SK-N-SH treated with all-trans-retinoic acid at 6 μM for 48 hours (cell line): Measurements from ENCODE around the gene DDIT3.

Experiments used
- OSR1 ChIP-seq: fragments of 250-450 bp; sonication (Bioruptor Pico); IDR thresholded peaks from 2 replicates; pipeline ENCODE4 v1.8.0; 2022; ENCODE audit warnings: moderate library complexity, mild to moderate bottlenecking, inconsistent platforms
- PATZ1 ChIP-seq: fragments of 250-450 bp; sonication (Bioruptor Pico); IDR thresholded peaks from 2 replicates; pipeline ENCODE4 v1.8.0; 2020; ENCODE audit warnings: mild to moderate bottlenecking, moderate library complexity, borderline replicate concordance
- SNAI2 ChIP-seq: fragments of 250-450 bp; sonication (Bioruptor Pico); IDR thresholded peaks from 2 replicates; pipeline ENCODE4 v1.5.0; 2020; ENCODE audit warnings: mild to moderate bottlenecking, moderate library complexity
- TOX ChIP-seq: fragments of 250-450 bp; sonication (Bioruptor Pico); IDR thresholded peaks from 2 replicates; pipeline ENCODE4 v1.8.0; 2021; ENCODE audit warnings: mild to moderate bottlenecking, moderate library complexity, borderline replicate concordance
- ZFP30 ChIP-seq: fragments of 450-650 bp; formaldehyde crosslinking; IDR thresholded peaks from 2 replicates; pipeline ENCODE4 v1.5.0; 2022; ENCODE audit warnings: mild to moderate bottlenecking, moderate library complexity
- ZNF565 ChIP-seq: fragments of 450-650 bp; formaldehyde crosslinking; conservative IDR thresholded peaks from 2 replicates; pipeline ENCODE4 v1.5.0; 2020; ENCODE audit warnings: low read depth, mild to moderate bottlenecking, moderate library complexity
- TF ChIP-seq, protein P1 (sequence below): fragments of 250-450 bp; sonication (Bioruptor Pico); IDR thresholded peaks from 2 replicates; pipeline ENCODE4 v1.5.0; 2020; ENCODE audit warnings: mild to moderate bottlenecking, moderate library complexity
- TF ChIP-seq, protein P2 (sequence below): fragments of 250-450 bp; sonication (Bioruptor Pico); IDR thresholded peaks from 2 replicates; pipeline ENCODE4 v1.5.1; 2020; ENCODE audit warnings: low read depth, mild to moderate bottlenecking, moderate library complexity

GRCh38 chr12:57554453-57554852, 34.1 kb upstream of the DDIT3 start:
- TF ChIP-seq, protein P1, sequence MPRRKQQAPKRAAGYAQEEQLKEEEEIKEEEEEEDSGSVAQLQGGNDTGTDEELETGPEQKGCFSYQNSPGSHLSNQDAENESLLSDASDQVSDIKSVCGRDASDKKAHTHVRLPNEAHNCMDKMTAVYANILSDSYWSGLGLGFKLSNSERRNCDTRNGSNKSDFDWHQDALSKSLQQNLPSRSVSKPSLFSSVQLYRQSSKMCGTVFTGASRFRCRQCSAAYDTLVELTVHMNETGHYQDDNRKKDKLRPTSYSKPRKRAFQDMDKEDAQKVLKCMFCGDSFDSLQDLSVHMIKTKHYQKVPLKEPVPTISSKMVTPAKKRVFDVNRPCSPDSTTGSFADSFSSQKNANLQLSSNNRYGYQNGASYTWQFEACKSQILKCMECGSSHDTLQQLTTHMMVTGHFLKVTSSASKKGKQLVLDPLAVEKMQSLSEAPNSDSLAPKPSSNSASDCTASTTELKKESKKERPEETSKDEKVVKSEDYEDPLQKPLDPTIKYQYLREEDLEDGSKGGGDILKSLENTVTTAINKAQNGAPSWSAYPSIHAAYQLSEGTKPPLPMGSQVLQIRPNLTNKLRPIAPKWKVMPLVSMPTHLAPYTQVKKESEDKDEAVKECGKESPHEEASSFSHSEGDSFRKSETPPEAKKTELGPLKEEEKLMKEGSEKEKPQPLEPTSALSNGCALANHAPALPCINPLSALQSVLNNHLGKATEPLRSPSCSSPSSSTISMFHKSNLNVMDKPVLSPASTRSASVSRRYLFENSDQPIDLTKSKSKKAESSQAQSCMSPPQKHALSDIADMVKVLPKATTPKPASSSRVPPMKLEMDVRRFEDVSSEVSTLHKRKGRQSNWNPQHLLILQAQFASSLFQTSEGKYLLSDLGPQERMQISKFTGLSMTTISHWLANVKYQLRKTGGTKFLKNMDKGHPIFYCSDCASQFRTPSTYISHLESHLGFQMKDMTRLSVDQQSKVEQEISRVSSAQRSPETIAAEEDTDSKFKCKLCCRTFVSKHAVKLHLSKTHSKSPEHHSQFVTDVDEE (CRISPR knock-in tag) = no peak
- TF ChIP-seq ZNF565 (CRISPR knock-in tag) (no peak), ZFP30 (no peak), OSR1 (CRISPR knock-in tag) (no peak), TOX (CRISPR knock-in tag) (no peak), SNAI2 (CRISPR knock-in tag) (no peak), PATZ1 (CRISPR knock-in tag) (no peak)
- TF ChIP-seq, protein P2, sequence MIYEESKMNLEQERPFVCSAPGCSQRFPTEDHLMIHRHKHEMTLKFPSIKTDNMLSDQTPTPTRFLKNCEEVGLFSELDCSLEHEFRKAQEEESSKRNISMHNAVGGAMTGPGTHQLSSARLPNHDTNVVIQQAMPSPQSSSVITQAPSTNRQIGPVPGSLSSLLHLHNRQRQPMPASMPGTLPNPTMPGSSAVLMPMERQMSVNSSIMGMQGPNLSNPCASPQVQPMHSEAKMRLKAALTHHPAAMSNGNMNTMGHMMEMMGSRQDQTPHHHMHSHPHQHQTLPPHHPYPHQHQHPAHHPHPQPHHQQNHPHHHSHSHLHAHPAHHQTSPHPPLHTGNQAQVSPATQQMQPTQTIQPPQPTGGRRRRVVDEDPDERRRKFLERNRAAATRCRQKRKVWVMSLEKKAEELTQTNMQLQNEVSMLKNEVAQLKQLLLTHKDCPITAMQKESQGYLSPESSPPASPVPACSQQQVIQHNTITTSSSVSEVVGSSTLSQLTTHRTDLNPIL (CRISPR knock-in tag) = no peak
